DND-41 (cell line): ENCODE results near the gene C3orf20.

Experiments
- CTCF ChIP-seq: IDR thresholded peaks from 2 replicates; pipeline ENCODE4 v1.5.1; 2012; ENCODE audit warnings: borderline replicate concordance, low read length, moderate library complexity, mild to moderate bottlenecking; ENCODE audit not compliant: poor library complexity, severe bottlenecking; ENCODE audit errors: extremely low read depth
- EZH2 ChIP-seq: IDR thresholded peaks from 3 replicates; pipeline ENCODE4 v1.6.1; 2012; ENCODE audit warnings: borderline replicate concordance, low read depth, mild to moderate bottlenecking, moderate library complexity, low read length, inconsistent platforms; ENCODE audit not compliant: severe bottlenecking

- TF ChIP-seq CTCF = no peak
- no peak for TF ChIP-seq EZH2
Measured at GRCh38 chr3:14726441-14726780, 51.5 kb downstream of the C3orf20 start.
